NCI-H2107 (cell line): ENCODE results near the gene BMPR1A.

Experiments
- DNase-seq: peaks from one replicate; lab custom pipeline; 2025; lab: John Stamatoyannopoulos, UW

BMPR1A gene

GRCh38 chr10:86756511-86757112, at the start of gene BMPR1A:
TSS of gene BMPR1A (plus strand) at chr10:86756619. CDS start at chr10:86876019, 119,400 bp downstream.
- no peak for DNase-seq

- DNase-seq: no peak
These were observed 49.4 kb upstream of the BMPR1A start for GRCh38 chr10:86706977-86707376.

- DNase-seq: no peak
These were observed 48.9 kb upstream of the BMPR1A start for GRCh38 chr10:86707505-86707904.

- no peak for DNase-seq
These were observed 48.2 kb upstream of the BMPR1A start for GRCh38 chr10:86708068-86708782.

GRCh38 chr10:86708783-86709380, 47.5 kb upstream of the BMPR1A start:
- no peak for DNase-seq

- no peak for DNase-seq
These were observed 46.8 kb upstream of the BMPR1A start for GRCh38 chr10:86709396-86710185.

GRCh38 chr10:86710987-86711512, 45.4 kb upstream of the BMPR1A start:
- DNase-seq: peak; percentile 43

- DNase-seq: no peak
These were observed 44.7 kb upstream of the BMPR1A start for GRCh38 chr10:86711513-86712316.

GRCh38 chr10:86712317-86712707, 44.1 kb upstream of the BMPR1A start:
- no peak for DNase-seq

GRCh38 chr10:86715156-86715795, 41.1 kb upstream of the BMPR1A start:
- no peak for DNase-seq

- DNase-seq: no peak
These were observed 40.6 kb upstream of the BMPR1A start for GRCh38 chr10:86715836-86716235.

GRCh38 chr10:86716466-86716865, 40.0 kb upstream of the BMPR1A start:
- DNase-seq: no peak

GRCh38 chr10:86718556-86718955, 37.9 kb upstream of the BMPR1A start:
- DNase-seq: no peak

GRCh38 chr10:86721232-86721631, 35.2 kb upstream of the BMPR1A start:
- DNase-seq: no peak

- DNase-seq: no peak
These were observed 33.4 kb upstream of the BMPR1A start for GRCh38 chr10:86723009-86723408.

GRCh38 chr10:86724445-86724844, 32.0 kb upstream of the BMPR1A start:
- DNase-seq: no peak

GRCh38 chr10:86725980-86726676, 30.3 kb upstream of the BMPR1A start:
- no peak for DNase-seq

- DNase-seq: no peak
These were observed 29.8 kb upstream of the BMPR1A start for GRCh38 chr10:86726677-86726999.

- DNase-seq: no peak
These were observed 28.9 kb upstream of the BMPR1A start for GRCh38 chr10:86727470-86727869.

- no peak for DNase-seq
These were observed 28.4 kb upstream of the BMPR1A start for GRCh38 chr10:86728056-86728455.

- no peak for DNase-seq
These were observed 26.7 kb upstream of the BMPR1A start for GRCh38 chr10:86729677-86730076.
